D721Med (cell line): ENCODE measurements around the gene SHANK2.

Source experiments
- DNase-seq: peaks from one replicate; pipeline ENCODE4 v3.0.0; 2011; ENCODE audit warnings: low spot score; ENCODE audit not compliant: insufficient read length
- FAIRE-seq: peaks from 2 replicates; lab custom pipeline; 2011; peaks lifted over from hg19 to GRCh38; lab: Jason Lieb, UNC
- CTCF ChIP-seq: IDR thresholded peaks from 2 replicates; pipeline ENCODE4 v1.5.1; 2012; ENCODE audit warnings: mild to moderate bottlenecking, control low read depth; ENCODE audit not compliant: insufficient read depth; ENCODE audit errors: missing control alignments

The SHANK2 gene

GRCh38 chr11:71252269-71252769 is at the start of gene SHANK2:
TSS of gene SHANK2 (minus strand) at chr11:71252577. CDS start at chr11:71147326, 105,251 bp downstream.
- TF ChIP-seq CTCF = no peak
- FAIRE-seq (no peak), DNase-seq (no peak)

GRCh38 chr11:71301858-71302533 is 49.6 kb upstream of the SHANK2 start:
- TF ChIP-seq CTCF = no peak
- no peak for FAIRE-seq
- DNase-seq = no peak

GRCh38 chr11:71301046-71301857 is 48.9 kb upstream of the SHANK2 start:
- DNase-seq (no peak), FAIRE-seq (no peak)
- no peak for TF ChIP-seq CTCF

- no peak for DNase-seq
- no peak for FAIRE-seq
- TF ChIP-seq CTCF = no peak
These were observed 47.8 kb upstream of the SHANK2 start for GRCh38 chr11:71300187-71300586.

- no peak for FAIRE-seq
- no peak for TF ChIP-seq CTCF
- DNase-seq = no peak
These were observed 46.4 kb upstream of the SHANK2 start for GRCh38 chr11:71298761-71299181.

GRCh38 chr11:71298016-71298550 is 45.7 kb upstream of the SHANK2 start:
- no peak for FAIRE-seq
- DNase-seq = no peak
- TF ChIP-seq CTCF = no peak
